ENCODE measurements around the gene KANK4. TPM values are rescaled to one million over a fixed set of nuclear protein-coding genes. Genes with fewer than 3 reads are reported as not detected.

Gene KANK4
- polyA plus RNA-seq, 3 donors: not detected

DNA sequence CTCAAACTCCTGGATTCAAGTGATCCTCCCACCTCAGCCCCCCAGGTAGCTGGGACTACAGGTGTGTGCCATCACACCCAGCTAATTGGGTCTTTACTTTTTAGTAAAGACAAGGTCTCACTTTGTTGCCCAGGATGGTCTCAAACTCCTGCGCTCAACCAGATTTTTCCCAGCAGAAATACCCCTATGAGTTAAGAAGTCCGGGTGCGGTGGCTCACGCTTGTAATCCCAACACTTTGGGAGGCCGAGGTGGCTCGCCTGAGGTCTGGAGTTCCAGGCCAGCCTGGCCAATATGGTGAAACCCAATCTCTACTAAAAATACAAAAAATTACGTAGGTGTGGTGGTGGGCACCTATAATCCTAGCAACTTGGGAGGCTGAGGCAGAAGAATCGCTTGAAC is 131.1 kb downstream of the KANK4 start:
- no peaks in the 10 kb centered on the region for H3K79me2 ChIP-seq (ENCODE audit: insufficient read depth, low read length)
- Mint-ChIP-seq H3K4me3 (no peak overlapping the region), H3K4me1 (no peaks in the 10 kb centered on the region), H3K36me3 (no peaks in the 10 kb centered on the region), H3K9me3 (peaks cover 0 to 8% (median 3%) of the 10 kb centered on the region in 7 donors), H3K27ac (no peak overlapping the region), H3K27me3 (ENCODE audit: low read depth in 3 of 3) (peaks cover 0 to 4% (median 0%) of the 10 kb centered on the region in 3 donors)
- intact Hi-C loops (cut with micrococcal nuclease): no loop called here
- DNase-seq: no peak
- H4K20me1 ChIP-seq (ENCODE audit: insufficient read depth, low read length): no peaks in the 10 kb centered on the region
- no peak overlapping the region for H3K4me2 ChIP-seq (replicated peaks; ENCODE audit: extremely low read depth, low read length, poor library complexity, severe bottlenecking)
- H3K27ac ChIP-seq (ENCODE audit: low read depth in 1 of 2, low read length in 2 of 2): no peak overlapping the region
- TF ChIP-seq, protein P1, sequence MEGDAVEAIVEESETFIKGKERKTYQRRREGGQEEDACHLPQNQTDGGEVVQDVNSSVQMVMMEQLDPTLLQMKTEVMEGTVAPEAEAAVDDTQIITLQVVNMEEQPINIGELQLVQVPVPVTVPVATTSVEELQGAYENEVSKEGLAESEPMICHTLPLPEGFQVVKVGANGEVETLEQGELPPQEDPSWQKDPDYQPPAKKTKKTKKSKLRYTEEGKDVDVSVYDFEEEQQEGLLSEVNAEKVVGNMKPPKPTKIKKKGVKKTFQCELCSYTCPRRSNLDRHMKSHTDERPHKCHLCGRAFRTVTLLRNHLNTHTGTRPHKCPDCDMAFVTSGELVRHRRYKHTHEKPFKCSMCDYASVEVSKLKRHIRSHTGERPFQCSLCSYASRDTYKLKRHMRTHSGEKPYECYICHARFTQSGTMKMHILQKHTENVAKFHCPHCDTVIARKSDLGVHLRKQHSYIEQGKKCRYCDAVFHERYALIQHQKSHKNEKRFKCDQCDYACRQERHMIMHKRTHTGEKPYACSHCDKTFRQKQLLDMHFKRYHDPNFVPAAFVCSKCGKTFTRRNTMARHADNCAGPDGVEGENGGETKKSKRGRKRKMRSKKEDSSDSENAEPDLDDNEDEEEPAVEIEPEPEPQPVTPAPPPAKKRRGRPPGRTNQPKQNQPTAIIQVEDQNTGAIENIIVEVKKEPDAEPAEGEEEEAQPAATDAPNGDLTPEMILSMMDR (IDR thresholded peaks at IDR 0.05): no peak
- H3K9me3 ChIP-seq (replicated peaks in 1 of 2; ENCODE audit: control insufficient read depth in 1 of 2, insufficient read depth in 1 of 2, low read length in 2 of 2): no peaks in the 10 kb centered on the region
- H3K9ac ChIP-seq (ENCODE audit: insufficient read depth, low read length, poor library complexity, severe bottlenecking): no peak overlapping the region
- H2AFZ ChIP-seq (ENCODE audit: insufficient read depth, low read depth, low read length, poor library complexity, severe bottlenecking): no peak overlapping the region
- H3K27me3 ChIP-seq (ENCODE audit: control insufficient read depth in 2 of 2, insufficient read depth in 2 of 2, low read length in 2 of 2): no peaks in the 10 kb centered on the region
- no peaks in the 10 kb centered on the region for H3K36me3 ChIP-seq (replicated peaks in 1 of 2; ENCODE audit: control insufficient read depth in 1 of 2, insufficient read depth in 2 of 2, low read length in 2 of 2)
- no peaks in the 10 kb centered on the region for H3K4me1 ChIP-seq (ENCODE audit: control insufficient read depth in 1 of 2, insufficient read depth in 2 of 2, low read length in 2 of 2)
- no peak overlapping the region for H3K4me3 ChIP-seq (replicated peaks in 1 of 3; ENCODE audit: low read depth in 2 of 3, low read length in 3 of 3)
- WGBS (ENCODE audit: insufficient coverage): 100% methylated on average over 1 of the region's 8 CpGs

DNA sequence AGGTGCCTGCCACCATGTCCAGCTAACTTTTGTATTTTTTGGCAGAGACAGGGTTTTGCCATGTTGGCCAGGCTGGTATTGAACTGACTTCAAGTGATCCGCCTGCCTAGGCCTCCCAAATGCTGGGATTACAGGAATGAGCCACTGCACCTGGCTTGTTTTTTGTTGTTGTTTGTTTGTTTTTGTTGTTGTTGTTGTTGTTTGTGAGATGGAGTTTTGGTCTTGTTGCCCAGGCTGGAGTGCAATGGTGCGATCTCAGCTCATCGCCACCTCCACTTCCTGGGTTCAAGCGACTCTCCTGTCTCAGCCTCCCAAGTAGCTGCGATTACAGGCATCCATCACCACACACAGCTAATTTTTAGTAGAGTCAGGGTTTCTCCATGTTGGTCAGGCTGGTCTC is 131.7 kb downstream of the KANK4 start:
- Mint-ChIP-seq H3K4me3 (no peak overlapping the region), H3K4me1 (no peaks in the 10 kb centered on the region)
- intact Hi-C loops (cut with micrococcal nuclease): no loop called here

More for the DNA sequence above, 131.7 kb downstream of the KANK4 start:
- 100% methylated on average over 1 of the region's 5 CpGs for WGBS (ENCODE audit: insufficient coverage)
- no peaks in the 10 kb centered on the region for H3K4me1 ChIP-seq (ENCODE audit: control insufficient read depth in 1 of 2, insufficient read depth in 2 of 2, low read length in 2 of 2)
- TF ChIP-seq, protein P1 (IDR thresholded peaks at IDR 0.05): no peak
- H3K27me3 ChIP-seq (ENCODE audit: control insufficient read depth in 2 of 2, insufficient read depth in 2 of 2, low read length in 2 of 2): no peaks in the 10 kb centered on the region
- H4K20me1 ChIP-seq (ENCODE audit: insufficient read depth, low read length): no peaks in the 10 kb centered on the region
- peaks cover 0 to 8% (median 3%) of the 10 kb centered on the region in 7 donors for H3K9me3 Mint-ChIP-seq
- H3K36me3 ChIP-seq (replicated peaks in 1 of 2; ENCODE audit: control insufficient read depth in 1 of 2, insufficient read depth in 2 of 2, low read length in 2 of 2): no peaks in the 10 kb centered on the region
- no peak overlapping the region for H2AFZ ChIP-seq (ENCODE audit: insufficient read depth, low read depth, low read length, poor library complexity, severe bottlenecking)
- no peak overlapping the region for H3K4me3 ChIP-seq (replicated peaks in 1 of 3; ENCODE audit: low read depth in 2 of 3, low read length in 3 of 3)
- H3K79me2 ChIP-seq (ENCODE audit: insufficient read depth, low read length): no peaks in the 10 kb centered on the region
- no peaks in the 10 kb centered on the region for H3K27me3 Mint-ChIP-seq (ENCODE audit: low read depth in 3 of 3)
- H3K4me2 ChIP-seq (replicated peaks; ENCODE audit: extremely low read depth, low read length, poor library complexity, severe bottlenecking): no peak overlapping the region
- H3K9ac ChIP-seq (ENCODE audit: insufficient read depth, low read length, poor library complexity, severe bottlenecking): no peak overlapping the region
- no peak for DNase-seq
- H3K27ac Mint-ChIP-seq: no peak overlapping the region
- H3K36me3 Mint-ChIP-seq: no peaks in the 10 kb centered on the region
- H3K27ac ChIP-seq (ENCODE audit: low read depth in 1 of 2, low read length in 2 of 2): no peak overlapping the region
- no peaks in the 10 kb centered on the region for H3K9me3 ChIP-seq (replicated peaks in 1 of 2; ENCODE audit: control insufficient read depth in 1 of 2, insufficient read depth in 1 of 2, low read length in 2 of 2)

Small RNA genes lying within 50 kb of the gene (small RNA-seq; reads per million reads assigned to genes)
- not detected for gene RNU6-371P (ENCODE audit: insufficient read length, low read depth)

Other genes with a start within 250 kb of the KANK4 start
- gene L1TD1, start 124.6 kb downstream of the KANK4 start, polyA plus RNA-seq: under 1 TPM; 0.09 to 0.22 (median 0.12) TPM
- 10 to 100 TPM in 2 of 3 donors, 1 to 10 TPM in 1; 5.3 to 24.0 (median 13.6) TPM for gene USP1, start 117.6 kb upstream of the KANK4 start, polyA plus RNA-seq